Measurements from ENCODE around the gene APPL2. TPM values are rescaled to one million over a fixed set of nuclear protein-coding genes. Genes with fewer than 3 reads are reported as not detected.

Gene APPL2
- total RNA-seq, 6 experiments from 2014 or later: 67.9 to 98.4 (median 87.8) TPM

- Mint-ChIP-seq H3K4me1 (ENCODE audit: low read depth) (no peaks in the 10 kb centered on the region), H3K36me3 (ENCODE audit: low read depth) (peaks cover 29% of the 10 kb centered on the region), H3K9me3 (no peaks in the 10 kb centered on the region), H3K27me3 (ENCODE audit: insufficient read depth) (no peaks in the 10 kb centered on the region), H3K4me3 (no peak overlapping the region), H3K27ac (no peak overlapping the region)
- TF ChIP-seq CTCF (IDR thresholded peaks at IDR 0.05): no peak
- DNase-seq: no peak
Measured at GRCh38 chr12:105156260-105156659, 79.7 kb downstream of the APPL2 start.

- Mint-ChIP-seq H3K27ac (no peak overlapping the region), H3K36me3 (ENCODE audit: low read depth) (peaks cover 36% of the 10 kb centered on the region), H3K4me3 (no peak overlapping the region), H3K27me3 (ENCODE audit: insufficient read depth) (no peaks in the 10 kb centered on the region), H3K9me3 (no peaks in the 10 kb centered on the region), H3K4me1 (ENCODE audit: low read depth) (peaks cover 12% of the 10 kb centered on the region)
- no peak for DNase-seq
- no peak for TF ChIP-seq CTCF (IDR thresholded peaks at IDR 0.05)
Measured at GRCh38 chr12:105142259-105142658, 93.7 kb downstream of the APPL2 start.

GRCh38 chr12:105141320-105141922 lies 94.6 kb downstream of the APPL2 start:
- peaks cover 32% of the 10 kb centered on the region for H3K36me3 Mint-ChIP-seq (ENCODE audit: low read depth)
- TF ChIP-seq CTCF (IDR thresholded peaks at IDR 0.05): no peak
- no peak for DNase-seq
- peaks cover 20% of the 10 kb centered on the region for H3K4me1 Mint-ChIP-seq (ENCODE audit: low read depth)
- H3K4me3 Mint-ChIP-seq: no peak overlapping the region
- H3K27ac Mint-ChIP-seq: no peak overlapping the region
- peaks cover 3% of the 10 kb centered on the region; the same call in 1 of the 2 replicates for H3K27me3 Mint-ChIP-seq (ENCODE audit: insufficient read depth)
- no peaks in the 10 kb centered on the region for H3K9me3 Mint-ChIP-seq

- no peak overlapping the region for H3K27ac Mint-ChIP-seq
- no peak overlapping the region for H3K4me3 Mint-ChIP-seq
- peaks cover 3% of the 10 kb centered on the region; the same call in 1 of the 2 replicates for H3K27me3 Mint-ChIP-seq (ENCODE audit: insufficient read depth)
- H3K9me3 Mint-ChIP-seq: no peaks in the 10 kb centered on the region
- no peak for DNase-seq
- peaks cover 23% of the 10 kb centered on the region for H3K4me1 Mint-ChIP-seq (ENCODE audit: low read depth)
- no peak for TF ChIP-seq CTCF (IDR thresholded peaks at IDR 0.05)
- H3K36me3 Mint-ChIP-seq (ENCODE audit: low read depth): peaks cover 41% of the 10 kb centered on the region
Measured at GRCh38 chr12:105138248-105138647, 97.7 kb downstream of the APPL2 start.

Other genes with a start within 250 kb of the APPL2 start
- 10 to 100 TPM; 13.7 to 16.1 (median 14.0) TPM for gene NOPCHAP1, start 249.9 kb downstream of the APPL2 start, total RNA-seq (2021; fragmentation: NEBNext Ultra II Directional; extraction: Animal tissue kit (Norgen Biotek cat#: 25700))
- gene ALDH1L2, start 151.7 kb downstream of the APPL2 start, total RNA-seq (2021; fragmentation: NEBNext Ultra II Directional; extraction: Animal tissue kit (Norgen Biotek cat#: 25700)): 10 to 100 TPM; 36.9 to 50.8 (median 41.6) TPM
- 10 to 100 TPM; 41.6 to 47.3 (median 44.1) TPM for gene WASHC4, start 128.4 kb downstream of the APPL2 start, total RNA-seq (2021; fragmentation: NEBNext Ultra II Directional; extraction: Animal tissue kit (Norgen Biotek cat#: 25700))
- gene C12orf75, start 94.5 kb upstream of the APPL2 start, total RNA-seq (2021; fragmentation: NEBNext Ultra II Directional; extraction: Animal tissue kit (Norgen Biotek cat#: 25700)): 1,000 to 10,000 TPM; 1,007 to 1,412 (median 1,300) TPM